ENCODE results near the gene ZNF30. TPM values are rescaled to one million over a fixed set of nuclear protein-coding genes. Genes with fewer than 3 reads are reported as not detected.
"Not testable (repeated sequence)": the region's sequence is repeated elsewhere in the genome, so short reads cannot be mapped to it uniquely, and the experiment has no call there.

ZNF30 gene
- 2.6 and 3.5 TPM in 2 replicates for total RNA-seq (2014; rRNA removed; shearing (Covaris generic))

- peak; percentile 91 for DNase-seq (ENCODE audit: low read depth)
Observed at GRCh38 chr19:34926685-34927375, at the start of gene ZNF30. TSS of gene ZNF30 (plus strand) at chr19:34926903. CDS start at chr19:34929948, 3,045 bp downstream.

DNA sequence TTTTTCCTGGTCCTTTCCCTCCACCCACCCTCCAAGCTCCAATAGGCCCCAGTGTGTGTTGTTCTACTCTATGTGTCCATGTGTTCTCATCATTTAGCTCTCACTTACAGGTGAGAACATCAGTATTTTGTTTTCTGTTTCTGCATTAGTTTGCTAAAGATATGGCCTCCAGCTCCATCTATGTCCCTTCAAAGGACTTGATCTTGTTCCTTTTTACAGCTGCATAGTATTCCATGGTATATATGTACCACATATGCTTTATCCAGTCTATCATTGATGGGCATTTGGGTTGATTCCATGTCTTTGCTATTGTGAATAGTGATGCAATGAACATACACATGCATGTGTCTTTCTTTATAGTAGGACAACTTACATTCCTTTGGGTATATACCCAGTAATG is 47.1 kb upstream of the ZNF30 start:
- DNase-seq (ENCODE audit: low read depth), result no peak

GRCh38 chr19:34880034-34880433 is 46.7 kb upstream of the ZNF30 start:
- no peak for DNase-seq (ENCODE audit: low read depth)

- DNase-seq (ENCODE audit: low read depth), result peak; percentile 22
Observed at GRCh38 chr19:34881982-34882381, 44.7 kb upstream of the ZNF30 start.

DNA sequence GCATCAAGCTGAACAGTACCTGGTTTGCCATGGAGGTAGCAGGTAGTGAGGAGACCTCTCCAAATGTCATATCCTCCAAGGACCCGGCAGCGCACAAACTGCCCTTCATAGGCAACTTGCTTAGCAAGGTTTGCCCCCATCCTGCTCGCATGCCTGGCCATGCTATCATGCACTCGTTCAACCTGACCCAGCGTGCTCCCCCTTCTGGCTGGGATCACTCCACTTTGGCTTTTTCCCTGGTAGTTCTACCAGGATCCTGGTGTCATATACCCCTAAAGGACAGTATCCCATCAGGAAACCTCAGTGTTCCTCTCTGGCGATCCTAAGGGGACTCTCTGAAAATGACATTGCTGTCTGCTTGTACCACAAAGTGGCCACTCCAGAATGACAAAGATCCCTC is 38.6 kb upstream of the ZNF30 start:
- no peak for DNase-seq (ENCODE audit: low read depth)

DNA sequence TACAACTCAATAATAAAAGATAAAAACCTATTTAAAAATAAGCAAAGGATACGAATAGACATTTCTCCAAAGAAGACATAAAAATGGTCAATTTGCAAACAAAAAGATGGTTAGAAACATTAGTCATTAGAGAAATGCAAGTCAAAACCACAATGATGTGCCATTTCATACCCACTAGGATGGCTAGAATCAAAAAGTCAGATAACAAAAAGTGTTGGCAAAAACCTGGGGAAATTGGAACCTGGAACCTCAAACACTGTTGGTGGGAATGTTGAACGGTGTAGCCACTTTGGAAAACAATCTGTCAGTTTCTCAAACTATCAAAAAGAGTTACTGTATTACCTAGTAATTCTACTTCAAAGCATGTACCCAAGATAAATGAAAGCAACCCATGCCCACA is 26.5 kb upstream of the ZNF30 start:
- no peak for DNase-seq (ENCODE audit: low read depth)

DNA sequence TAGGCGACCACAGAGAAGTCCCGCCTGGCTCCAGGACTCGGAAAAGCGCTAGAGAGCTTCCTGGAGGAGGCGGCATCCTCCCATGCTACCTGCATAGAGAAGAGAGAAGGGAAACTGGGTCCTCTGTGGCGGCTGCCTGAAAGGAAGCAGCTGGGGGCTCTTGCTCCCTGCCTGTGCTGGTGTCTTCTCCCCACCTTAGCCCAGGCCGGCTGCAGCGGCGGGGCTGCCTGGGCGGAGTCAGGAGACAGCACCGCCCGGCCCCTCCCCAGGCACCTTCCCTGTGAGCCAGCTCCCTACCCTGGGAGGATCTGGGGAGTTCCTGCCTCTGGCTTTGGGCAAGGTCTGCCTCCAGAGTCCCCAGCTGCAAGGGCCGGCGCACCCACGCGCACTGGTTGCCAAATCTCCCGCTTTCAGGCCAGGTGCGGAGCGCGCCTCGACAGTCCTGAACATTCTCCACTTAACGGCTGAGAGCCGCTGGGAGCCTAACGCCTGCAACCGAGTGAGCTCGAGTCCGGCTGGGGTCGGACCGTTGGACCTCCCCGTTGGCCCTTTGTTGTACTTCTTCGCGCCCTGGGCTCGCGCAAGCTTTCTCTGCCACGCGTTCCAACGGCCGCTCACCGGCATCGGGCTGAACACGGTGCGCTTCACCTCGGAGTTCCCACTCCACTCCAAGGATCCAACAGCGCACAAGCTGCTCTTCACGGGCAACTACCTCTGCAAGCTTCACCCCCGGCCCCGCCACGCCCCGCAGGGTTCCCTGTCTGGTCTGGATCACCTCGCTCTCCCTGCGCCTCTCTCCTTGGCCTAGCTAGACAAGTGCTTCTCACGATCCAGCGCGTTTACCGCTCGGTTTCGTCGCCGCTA is 21.8 kb upstream of the ZNF30 start:
- no peak for DNase-seq (ENCODE audit: low read depth)

DNA sequence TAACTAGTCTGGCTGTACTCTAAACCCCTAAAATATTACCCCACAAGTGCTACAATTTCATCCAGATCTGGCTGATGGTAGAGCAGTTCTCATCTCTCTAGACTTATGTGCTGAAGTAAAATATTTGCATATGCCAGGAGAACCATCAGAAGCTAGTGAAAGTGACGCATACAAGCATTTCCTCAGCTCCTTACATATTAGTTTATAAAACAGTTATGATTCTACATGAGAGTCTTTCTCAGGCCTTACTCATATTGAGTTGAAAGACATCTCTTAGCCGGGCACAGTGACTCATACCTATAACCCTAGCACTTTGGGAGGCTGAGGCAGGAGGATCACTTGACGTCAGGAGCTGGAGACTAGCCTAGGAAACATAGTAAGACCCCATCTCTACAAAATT is 15.9 kb upstream of the ZNF30 start:
- no peak for DNase-seq (ENCODE audit: low read depth)

DNA sequence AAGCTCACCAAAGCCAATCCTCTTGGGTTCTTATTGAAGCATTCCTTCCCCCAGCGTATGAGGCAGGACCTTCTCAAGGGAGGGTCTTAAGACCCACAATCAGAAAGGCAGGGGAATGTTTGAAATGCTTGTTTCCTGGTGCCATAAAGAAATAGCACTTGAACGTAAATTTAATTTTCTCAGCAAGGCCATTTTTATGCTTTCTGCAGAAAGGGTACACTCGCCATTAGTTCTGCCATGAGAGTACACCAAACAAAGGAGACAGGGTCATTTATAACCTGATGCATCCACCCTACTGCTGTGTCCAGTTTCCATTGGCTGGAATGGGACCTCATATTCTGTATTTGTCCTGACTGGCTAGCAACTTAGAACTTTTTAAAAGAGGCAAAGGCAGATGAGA is 9.6 kb upstream of the ZNF30 start:
- not testable (repeated sequence) for DNase-seq (ENCODE audit: low read depth)

GRCh38 chr19:34918190-34918589 is 8.5 kb upstream of the ZNF30 start:
- DNase-seq (ENCODE audit: low read depth), result no peak

DNA sequence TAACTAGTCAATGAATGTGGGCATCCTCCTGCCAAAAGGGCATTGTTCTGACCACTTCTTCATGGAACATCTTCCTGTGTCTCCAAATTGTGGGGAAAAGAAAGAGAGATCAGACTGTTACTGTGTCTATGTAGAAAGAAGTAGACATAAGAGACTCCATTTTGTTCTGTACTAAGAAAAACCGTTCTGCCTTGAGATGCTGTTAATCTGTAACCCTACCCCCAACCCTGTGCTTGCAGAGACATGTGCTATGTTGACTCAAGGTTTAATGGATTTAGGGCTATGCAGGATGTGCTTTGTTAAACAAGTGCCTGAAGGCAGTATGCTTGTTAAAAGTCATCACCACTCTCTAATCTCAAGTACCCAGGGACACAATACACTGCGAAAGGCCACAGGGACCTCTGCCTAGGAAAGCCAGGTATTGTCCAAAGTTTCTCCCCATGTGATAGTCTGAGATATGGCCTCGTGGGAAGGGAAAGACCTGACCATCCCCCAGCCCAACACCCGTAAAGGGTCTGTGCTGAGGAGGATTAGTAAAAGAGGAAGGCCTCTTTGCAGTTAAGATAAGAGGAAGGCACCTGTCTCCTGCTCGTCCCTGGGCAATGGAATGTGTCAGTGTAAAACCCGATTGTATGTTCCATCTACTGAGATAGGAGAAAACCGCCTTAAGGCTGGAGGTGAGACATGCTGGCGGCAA is 6.5 kb upstream of the ZNF30 start:
- not testable (repeated sequence) for DNase-seq (ENCODE audit: low read depth)

DNA sequence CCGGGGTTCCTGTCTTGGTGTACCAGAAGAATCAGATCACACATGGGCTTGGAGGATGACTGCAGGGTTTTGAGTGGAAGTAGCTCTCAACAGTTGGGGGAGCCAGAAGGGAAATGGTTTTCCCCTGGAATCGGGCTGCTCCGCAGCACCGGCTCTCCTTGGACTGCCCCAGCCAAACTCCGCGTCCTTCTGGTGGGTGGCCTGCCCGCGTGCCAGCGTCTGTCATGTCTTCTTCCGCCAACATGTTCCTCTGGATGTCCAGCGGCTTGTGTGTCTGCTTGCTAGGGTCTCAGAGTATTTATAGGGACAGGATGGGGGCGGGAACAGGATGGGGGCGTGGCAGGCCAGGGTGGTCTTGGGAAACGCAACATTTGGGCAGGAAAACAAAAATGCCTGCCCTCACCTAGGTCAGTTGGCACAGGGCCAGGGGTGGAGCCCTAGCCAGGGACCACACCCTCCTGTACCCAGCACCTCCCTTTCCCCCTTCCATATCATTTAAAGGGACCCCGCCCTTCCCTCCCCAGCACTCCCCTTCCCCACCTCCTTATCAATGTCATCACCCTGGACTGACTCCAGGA is 1.3 kb upstream of the ZNF30 start:
- DNase-seq (ENCODE audit: low read depth), result no peak

DNA sequence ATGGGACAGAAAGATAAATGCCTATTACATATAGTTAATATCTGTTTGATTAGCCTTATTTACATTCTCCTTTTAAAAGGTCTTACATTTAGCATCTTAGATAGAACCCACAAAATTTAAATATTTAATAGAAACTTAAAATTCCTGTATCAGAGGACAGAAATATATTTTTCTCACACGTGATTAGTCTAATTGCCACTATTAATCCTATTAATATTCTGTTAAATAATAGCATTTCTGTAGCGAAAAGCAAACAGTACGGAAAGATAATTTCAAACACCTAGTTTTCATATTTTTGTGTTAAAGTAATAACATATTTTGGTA is 380 bp upstream of the ZNF30 start:
- DNase-seq (ENCODE audit: low read depth), result no peak

DNA sequence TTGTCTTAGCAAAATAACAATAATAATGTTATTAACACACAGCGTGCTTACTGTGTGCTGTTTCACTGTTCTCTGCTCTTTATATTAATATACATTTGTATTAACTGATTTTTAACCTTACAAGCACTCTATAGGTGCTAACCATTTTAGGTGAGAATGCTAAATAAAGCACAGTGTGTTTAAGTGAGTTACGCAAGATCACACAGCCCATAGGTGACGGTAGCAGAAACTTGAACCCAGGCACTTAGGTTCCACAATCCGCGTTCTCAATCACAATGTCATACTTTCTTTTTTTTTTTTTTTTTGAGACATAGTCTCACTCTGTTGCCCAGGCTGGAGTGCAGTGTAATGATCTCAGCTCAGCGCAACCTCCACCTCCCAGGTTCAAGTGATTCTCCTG is 5.8 kb downstream of the ZNF30 start:
- DNase-seq (ENCODE audit: low read depth), result no peak

DNA sequence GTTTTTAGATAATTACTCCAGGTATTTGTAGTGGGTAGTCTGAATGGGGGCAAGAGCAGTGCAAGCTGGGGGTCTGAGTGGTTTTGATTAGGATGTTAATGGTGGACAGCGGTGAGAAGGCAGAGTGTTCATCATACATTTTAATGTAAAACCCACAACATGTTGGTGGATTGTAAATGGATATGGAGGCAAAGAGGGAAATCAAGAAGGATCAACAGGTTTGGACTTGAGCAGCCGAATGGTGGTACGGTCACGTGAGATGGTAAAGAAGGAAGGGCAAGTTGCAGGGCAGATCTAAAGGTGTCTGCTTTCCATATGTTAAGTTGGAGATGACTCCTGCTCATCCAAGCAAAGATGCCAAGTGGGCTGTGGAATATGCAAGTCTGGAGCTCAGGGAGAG is 9.5 kb downstream of the ZNF30 start:
- DNase-seq (ENCODE audit: low read depth), result no peak

DNA sequence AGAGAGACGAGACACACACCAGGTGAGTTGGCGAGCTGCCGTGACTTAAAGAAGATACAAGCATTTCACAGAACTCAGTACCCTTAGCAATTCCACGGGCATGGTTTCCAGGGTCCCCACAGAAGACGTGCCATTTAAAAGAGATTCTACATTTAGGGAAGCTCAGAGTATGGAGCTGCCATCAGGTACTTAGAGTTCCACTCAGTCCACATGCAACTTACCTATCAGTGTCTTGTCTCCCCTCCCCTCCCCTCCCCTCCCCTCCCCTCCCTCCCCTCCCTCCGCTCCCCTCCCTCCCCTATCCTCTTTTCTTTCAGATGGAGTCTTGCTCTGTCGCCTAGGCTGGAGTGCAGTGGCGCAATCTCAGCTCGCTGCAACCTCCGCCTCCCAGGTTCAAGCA is 12.2 kb downstream of the ZNF30 start:
- DNase-seq (ENCODE audit: low read depth), result no peak

DNA sequence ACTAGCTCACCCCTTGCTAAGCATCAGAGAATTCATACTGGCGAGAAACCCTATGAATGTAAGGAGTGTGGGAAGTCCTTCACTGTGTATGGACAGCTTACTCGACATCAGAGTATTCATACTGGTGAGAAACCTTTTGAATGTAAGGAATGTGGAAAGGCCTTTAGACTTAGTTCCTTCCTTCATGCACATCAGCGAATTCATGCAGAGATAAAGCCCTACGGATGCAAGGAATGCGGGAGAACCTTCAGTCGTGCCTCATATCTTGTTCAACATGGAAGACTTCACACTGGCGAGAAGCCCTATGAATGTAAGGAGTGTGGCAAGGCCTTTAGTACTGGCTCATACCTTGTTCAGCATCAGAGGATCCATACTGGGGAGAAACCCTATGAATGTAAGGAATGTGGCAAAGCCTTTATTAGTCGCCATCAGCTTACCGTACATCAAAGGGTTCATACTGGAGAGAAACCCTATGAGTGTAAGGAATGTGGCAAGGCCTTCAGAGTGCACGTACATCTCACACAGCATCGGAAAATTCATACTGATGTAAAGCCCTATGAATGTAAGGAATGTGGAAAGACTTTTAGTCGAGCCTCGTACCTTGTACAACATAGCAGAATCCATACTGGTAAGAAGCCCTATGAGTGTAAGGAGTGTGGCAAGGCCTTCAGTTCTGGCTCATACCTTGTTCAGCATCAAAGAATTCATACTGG is 17.3 kb downstream of the ZNF30 start:
- no peak for DNase-seq (ENCODE audit: low read depth)

DNA sequence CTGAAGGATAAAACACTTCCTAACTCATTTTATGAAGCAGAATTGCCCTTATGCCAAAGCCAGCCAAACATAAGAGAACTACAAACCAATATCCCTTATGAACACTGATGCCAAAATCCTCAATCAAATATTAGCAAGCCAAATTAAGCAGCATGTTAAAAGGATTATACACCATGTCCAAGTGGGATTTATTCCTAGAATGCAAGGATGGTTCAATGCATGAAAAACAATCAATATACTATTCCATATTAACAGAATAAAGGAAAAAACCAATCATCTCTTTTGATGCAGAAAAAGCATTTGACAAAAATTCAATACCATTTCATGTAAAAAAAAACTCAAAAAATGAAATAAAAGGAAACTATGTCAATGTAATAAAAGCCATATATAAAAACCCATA is 26.4 kb downstream of the ZNF30 start:
- DNase-seq (ENCODE audit: low read depth), result no peak

GRCh38 chr19:34957830-34958751 is 31.4 kb downstream of the ZNF30 start:
- no peak for DNase-seq (ENCODE audit: low read depth)

- DNase-seq (ENCODE audit: low read depth), result no peak
Observed at GRCh38 chr19:34959021-34959420, 32.3 kb downstream of the ZNF30 start.

Measured in M059J (cell line).